Medulla oblongata (tissue), 1 donor: Measurements from ENCODE around the gene TENT4B.
"Not testable (repeated sequence)": the region's sequence is repeated elsewhere in the genome, so short reads cannot be mapped to it uniquely, and the experiment has no call there.

Source experiments
- DNase-seq: peaks from one replicate; pipeline ENCODE4 v3.0.0-alpha.2; 2015; ENCODE audit errors: extremely low spot score

The TENT4B gene

DNA sequence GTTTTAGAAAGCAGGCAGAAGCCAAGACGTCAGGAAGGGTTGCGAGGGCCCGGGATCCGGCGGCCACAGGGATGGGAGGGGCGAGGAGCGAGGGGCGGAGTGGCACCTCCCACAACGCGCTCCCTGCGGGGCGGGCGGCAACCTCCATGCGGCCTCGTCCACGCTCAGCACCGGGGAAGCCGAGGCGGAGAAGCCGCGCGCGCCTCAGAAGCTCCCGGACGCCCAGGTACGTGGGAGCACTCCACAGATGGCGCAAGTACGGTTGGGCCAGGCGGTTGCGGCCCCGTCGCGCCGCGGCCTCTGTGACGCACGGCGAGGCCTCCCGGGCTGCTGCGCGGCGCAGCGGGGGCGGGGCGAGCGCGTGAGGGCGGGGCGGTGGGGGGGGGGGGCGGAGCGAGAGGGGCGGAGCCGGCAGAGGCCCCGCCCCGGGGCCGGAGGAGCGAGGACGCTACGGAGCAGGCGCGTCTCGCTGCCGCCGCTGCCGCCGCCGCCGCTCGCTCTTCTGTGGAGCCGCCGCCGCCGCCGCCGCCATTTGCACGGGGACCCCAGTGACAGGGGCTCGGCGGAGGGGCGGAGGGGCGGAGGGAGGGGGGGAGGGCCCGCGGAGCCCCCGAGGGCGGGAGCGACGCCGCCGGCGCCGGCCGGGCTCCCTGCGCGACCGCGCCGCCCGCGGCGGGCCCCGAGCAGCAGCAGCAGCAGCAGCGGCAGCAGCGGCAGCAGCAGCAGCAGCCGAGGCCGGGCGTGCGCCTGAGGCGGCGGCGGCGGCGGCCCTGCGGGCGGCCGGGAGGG lies at the start of gene TENT4B:
TENT4B (plus strand) TSS at position 500 of the 789 bp plus-strand sequence. CDS start 316 bp downstream, outside the sequence.
- peak; percentile 84 for DNase-seq

DNA sequence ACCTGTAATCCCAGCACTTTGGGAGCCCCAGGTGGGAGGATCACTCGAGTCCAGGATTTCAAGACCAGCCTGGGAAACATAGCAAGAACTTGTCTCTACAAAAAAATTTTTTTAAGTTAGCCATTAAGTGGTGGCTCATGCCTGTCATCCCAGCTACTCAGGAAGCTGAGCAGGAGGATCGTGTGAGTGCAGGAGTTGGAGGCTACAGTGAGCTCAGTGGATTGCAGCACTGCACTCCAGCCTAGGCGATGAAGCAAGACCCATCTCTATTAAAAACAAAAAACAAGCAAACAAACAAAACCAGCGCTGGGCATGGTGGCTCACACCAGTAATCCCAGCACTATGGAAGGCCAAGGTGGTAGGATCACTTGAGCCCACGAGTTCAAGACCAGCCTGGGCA lies 49.3 kb upstream of the TENT4B start:
- DNase-seq: no peak

DNA sequence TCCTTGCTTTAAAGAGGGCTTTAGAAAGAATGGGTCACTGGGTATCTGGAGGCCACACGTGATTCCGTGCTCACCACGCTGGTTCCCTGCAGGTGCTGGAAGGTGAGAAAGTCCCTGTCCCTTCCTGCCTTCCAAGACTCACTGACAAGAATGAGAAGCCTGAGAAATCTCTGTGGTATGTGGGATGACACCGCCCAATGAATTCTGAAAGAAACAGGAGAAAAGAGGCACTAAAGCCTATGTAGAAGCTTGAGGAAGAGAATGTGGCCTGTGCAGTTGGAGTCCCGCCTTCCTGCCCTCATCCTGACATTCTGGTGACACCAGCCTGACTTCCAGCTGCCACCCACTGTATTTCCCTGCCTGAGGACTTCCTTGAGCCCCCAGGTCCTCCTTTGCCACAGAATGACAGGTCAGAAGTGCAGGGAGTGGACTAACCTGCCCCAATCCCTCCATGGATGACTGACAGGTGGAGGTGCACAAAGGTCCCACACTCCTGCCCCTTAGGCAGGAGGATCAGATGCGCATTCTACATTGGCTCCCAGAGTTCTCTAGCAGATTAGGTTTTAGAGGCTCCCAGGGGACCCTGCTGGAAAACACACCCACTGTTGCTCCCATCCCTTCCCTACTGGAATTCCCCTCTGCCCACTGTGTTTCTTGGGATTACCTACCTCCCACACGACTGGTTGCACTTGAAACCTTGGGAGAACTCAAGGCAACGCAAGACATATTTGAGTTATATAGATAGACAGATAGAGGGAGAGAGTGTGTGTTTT lies 38.6 kb upstream of the TENT4B start:
- DNase-seq: no peak

DNA sequence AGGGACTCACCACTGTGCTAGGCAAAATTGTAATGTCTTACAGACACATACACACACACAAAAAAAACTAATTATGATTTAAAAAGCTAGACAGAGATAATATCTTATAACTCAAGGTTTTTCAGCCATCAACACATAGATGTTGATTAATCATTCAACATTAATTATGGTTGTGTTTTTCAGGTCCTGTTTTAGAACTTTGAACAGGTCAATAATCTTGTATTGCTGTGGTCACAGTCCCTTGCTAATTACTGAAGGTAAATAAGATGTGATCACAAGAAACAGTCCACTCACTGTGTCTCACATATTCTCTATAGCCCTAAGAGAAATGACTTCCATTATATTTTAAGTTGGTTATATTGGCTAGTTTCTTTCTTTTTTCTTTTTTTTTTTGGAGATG lies 32.4 kb upstream of the TENT4B start:
- no peak for DNase-seq

DNA sequence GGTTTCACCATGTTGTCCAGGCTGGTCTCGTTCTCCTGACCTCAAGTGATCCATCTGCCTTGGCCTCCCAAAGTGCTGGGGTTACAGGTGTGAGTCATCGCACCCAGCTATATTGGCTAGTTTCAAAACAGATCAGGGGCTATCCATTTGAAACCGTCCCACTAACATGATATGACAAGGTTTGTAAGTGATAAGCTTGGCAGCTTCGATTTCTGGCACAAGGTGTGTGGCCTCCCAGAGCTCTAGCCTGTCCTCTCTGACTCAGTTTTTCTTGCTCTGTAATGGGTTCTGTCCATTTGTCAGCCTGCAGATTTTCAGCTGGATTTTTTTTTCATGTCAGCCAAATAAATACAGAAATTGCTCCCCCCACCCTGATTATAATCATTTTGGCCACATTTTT lies 31.8 kb upstream of the TENT4B start:
- no peak for DNase-seq

DNA sequence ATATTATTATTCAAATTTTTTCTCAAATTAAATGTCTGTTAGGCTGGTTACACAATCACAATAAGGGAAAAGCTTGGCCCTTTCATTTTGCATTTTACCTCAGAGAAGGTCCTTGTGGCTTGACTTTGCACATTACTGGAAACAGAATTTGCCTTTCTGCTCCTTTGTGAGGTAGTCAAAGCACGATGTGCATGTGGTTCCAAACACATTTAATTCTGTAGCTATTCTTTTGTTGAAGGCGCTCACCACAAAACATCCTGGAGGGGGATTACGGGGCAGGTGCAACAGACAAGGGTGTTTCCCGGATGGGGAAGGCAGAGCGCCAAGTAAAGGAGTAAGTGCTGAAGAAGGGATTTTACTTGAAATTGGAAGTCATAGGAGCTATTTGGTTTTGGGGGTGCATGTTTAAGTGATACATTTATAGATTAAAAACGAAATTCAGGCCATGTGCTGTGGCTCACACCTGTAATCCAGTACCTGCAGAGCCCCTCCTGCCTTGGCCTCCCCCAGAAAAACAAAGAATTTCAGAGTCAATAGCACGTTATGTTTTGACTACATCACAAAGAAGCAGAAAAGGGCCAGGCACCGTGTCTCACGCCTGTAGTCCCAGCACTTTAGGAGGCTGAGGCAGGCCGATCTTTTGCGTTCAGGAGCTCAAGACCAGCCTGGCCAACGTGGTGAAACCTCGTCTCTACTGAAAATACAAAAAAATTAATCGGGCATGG lies 31.2 kb upstream of the TENT4B start:
- no peak for DNase-seq

DNA sequence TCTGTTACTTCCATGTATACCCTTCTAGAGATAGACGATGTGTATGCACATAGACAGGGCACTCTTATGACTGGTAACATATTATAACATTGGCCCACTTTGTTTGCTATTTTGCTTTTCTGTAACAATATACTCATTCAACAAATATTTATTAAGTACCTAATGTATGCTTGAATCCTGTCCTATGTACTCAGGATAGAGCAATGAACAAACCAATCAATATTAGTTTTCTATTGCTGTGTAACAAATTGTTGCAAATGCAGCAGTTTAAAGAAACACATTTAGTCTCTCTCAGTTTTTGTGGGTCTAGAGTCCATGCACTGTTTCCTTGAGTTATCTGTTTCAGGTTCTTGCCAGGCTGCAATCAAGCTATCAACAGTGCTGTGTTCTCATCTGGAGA lies 29.7 kb upstream of the TENT4B start:
- no peak for DNase-seq

DNA sequence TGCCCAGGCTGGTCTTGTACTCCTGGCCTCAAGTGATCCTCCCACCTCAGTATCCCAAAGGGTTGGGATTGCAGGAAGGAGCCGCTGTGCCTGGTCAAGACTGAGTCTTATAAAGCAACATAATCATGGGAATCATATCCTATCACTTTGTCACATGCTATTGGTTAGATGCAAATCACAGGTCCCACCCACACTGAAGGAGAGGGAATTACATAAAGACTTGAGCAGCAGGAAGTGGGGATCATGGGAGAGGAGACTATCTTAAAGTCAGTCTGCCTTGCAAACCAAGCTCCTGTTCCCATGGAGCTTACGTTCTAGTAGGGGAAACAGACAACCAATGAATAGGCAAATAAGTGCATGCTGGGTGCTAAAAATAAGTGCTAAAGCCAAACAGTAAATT lies 28.3 kb upstream of the TENT4B start:
- no peak for DNase-seq

DNA sequence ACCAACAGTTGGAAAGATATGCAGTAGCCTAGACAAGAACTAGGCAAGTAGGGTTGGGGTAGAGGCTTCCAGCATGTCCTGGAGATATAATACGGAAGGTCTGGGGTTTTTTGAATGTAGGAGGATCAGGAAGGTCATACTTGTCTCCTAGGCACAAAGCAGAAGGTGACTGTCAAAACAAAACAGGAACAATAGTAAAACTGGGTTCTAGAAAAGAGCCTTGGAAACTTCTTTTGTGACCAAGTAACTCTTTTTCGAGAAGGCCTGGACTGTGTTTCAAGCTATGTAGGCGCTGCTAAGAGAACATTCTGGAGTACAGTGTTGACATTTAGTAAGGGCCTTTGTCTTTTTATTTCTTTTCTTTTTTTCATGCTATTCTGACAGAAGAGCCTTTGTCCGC lies 26.9 kb upstream of the TENT4B start:
- DNase-seq: peak; percentile 62

DNA sequence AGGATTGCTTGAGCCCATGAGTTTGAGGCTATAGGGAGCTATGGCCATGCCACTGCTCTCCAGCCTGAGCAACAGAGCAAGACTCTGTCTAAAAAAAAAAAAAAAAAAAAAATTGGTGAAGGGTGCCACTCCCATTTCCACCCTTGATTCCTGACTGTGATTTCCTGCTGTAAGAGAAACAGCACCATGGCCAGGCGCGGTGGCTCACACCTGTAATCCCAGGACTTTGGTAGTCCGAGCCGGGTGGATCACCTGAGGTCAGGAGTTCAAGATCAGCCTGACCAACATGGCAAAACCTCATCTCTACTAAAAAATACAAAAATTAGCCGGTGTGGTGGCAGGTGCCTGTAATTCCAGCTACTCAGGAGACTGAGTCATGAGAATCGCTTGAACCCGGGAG lies 20.5 kb upstream of the TENT4B start:
- DNase-seq: not testable (repeated sequence)

DNA sequence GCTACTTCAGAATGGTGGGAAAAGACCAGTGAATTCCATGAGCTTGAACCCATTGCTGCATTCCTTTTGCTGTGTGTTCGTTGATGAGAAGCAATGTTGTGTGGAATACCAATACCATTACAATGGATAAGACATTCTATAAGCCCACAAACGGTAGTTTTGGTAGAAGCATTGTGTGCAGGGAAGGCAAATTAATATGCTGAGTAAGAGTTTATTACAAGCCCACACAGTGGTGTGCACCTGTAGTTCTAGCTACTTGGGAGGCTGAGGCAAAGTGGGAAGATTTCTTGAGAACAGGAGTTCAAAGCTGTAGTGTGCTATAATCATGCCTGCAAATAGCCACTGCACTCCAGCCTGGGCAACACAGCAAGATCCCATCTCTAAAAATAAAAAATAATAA lies 19.9 kb upstream of the TENT4B start:
- no peak for DNase-seq

DNA sequence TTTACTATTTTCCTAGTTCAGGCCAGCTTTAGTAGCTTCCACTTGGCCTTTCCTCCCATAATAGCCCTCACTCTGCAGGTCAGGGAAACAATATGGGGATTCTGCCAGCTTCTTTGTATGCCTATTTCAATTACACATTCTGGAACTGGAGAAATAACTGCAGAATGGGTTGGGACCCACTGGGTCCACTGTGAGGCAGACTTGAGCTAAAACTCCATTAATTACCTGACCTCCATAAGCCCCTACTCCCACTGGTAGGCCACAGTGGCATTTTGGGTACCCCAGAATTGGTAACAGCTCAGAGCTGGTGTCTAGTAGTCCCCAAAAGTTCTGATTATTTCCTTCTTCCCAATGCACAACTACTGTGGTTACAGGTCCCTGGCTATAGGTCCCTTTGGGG lies 16.7 kb upstream of the TENT4B start:
- no peak for DNase-seq

DNA sequence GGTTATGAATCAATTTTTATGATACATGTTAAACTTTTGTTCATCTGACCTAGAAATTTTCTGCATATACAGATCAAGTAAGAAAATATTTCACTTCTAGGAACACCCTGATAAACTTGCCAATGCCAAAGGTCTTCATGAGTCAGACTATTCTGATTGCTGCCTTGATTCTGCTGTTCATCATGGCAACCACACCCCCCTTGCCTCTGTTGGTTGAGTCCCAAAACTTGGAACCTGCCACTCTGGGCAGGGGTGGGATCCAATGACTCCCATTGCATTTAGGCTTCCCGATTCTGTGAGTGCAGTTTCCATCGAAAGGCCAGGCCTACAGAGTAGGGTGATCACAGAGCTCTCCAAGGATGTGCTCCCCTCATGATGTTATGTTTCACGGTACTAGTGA lies 15.8 kb upstream of the TENT4B start:
- no peak for DNase-seq

DNA sequence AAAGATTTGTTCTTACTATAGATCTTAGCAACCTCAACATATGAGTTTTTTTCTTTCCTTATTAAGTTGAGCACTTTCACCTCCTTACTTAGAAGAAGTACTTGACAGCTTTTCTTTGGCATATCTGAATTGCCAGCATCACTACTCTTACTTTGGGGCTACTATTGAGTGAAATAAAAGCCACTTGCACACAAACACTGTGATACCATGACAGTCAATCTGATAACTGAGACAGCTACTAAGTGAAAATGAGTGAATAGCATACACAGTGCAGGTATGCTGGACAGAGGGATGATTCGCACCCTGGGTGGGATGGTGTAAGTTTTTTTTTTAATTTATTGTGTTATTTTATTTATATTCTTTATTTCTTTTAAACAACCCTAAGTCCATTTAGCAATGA lies 13.5 kb upstream of the TENT4B start:
- DNase-seq: no peak

DNA sequence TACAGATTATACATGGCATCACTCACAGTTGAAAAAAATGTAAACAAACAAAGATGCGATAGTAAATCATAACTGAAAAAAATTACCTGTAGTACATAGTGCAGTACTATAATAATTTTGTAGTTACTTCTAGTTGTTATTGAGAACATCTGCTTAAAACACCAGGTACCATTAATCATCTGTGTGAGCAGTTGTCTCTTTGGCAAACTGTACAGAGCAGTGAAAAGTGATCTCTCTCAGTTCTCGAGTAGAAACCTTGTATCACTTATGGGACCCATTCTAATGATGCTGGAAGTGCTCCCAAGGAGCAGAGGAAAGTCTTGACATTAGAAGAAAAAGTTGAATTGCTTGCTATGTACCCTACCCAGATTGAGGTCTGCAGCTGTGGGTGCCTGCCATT lies 8.9 kb upstream of the TENT4B start:
- no peak for DNase-seq

DNA sequence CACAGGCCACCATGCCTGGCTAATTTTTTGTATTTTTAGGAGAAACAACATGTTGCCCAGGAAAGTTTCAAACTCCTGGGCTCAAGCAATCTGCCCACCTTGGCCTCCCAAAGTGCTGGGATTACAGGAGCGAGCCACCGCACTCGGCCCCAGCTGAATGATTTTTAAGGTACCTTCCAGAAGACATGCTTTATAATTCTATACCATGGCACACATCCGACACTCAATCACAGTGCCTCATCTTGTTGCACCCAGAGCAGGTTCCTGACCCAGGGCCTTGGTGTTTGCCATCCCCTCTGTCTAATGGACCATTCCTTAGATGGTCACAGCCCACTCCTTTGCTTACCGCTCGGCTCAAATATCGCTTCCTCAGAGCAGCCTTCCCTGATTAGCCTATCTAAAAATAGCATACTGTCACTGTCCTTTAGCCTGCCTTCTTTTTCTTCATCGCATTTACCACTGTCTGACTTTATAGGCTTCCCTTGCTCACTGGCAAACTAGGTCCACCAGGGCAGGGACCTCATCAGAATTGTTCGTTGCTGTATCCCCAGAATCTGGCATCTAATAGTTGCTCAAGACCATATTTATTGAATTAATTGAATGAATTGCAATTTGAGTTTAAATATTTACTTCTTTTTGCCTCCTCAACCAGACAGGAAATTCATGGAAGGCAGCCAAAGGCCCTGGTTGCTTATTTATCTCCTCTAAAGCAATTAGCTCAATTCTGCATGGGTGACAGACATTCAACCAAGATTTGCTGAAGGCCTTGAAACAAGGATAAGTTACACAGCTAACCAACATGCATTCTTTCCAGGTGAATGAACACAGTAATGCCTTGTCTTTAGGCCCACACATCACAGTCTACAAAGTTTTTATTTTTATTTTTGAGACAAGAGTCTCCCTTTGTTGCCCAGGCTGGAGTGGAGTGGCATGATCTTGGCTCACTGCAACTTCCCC lies 6.3 kb upstream of the TENT4B start:
- DNase-seq: no peak

DNA sequence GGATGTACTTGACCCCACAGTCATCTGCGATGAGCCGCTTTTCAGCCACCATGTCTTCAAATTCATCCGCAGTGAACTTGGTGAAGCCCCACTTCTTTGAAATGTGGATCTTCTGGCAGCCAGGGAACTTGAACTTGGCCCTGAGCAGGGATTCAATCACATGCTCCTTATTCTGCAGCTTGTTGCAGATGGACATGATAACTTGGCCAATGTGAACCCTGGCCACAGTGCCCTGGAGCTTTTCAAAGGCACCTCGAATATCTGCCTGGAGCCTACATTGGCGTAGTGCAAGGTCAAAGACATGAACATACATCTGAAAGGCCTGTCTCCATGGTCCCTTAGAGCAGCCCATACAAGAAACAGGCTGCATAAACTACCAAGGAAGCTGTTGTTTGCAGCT lies 1.8 kb upstream of the TENT4B start:
- no peak for DNase-seq

DNA sequence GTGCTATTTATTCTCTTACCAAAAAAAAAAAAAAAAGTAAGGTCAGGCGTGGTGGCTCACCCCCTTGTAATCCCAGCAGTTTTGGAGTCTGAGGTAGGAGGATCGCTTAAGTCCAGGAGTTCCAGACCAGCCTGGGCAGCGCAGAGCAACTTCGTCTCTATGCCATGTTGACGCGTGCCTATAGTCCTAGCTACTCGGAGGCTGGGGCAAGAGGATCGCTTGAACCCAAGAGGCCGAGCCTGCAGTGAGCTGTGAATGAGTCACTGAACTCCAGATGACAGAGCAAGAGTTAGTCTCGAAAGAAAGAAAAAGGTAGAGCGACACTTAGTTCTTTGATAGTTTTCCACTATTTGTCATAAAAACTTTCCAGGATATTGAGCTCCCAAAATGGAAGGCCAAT lies 1.4 kb upstream of the TENT4B start:
- no peak for DNase-seq

DNA sequence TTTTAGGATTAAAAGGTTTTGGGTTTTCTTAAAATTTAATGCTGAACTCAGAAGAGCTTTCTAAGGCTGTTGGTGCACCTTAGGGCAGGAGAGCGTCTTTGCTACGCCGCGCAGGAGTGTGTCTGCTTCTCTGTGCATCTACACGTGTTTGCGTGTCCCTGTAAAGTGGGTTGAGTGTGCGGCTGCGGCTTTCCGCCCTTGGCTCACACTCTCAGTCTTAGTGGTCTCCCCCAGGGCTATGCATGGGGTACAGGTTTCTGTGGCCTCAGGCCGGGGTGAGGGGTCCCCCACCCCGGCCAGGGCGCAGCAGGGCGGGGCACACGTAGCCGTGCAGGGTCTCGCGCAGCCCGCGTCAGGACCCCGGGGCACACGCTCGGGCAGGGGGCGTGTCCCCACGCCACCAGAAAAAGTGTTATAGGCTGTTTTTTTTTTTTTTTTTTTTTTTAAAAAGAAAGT lies 727 bp upstream of the TENT4B start:
- peak; percentile 41 for DNase-seq

DNA sequence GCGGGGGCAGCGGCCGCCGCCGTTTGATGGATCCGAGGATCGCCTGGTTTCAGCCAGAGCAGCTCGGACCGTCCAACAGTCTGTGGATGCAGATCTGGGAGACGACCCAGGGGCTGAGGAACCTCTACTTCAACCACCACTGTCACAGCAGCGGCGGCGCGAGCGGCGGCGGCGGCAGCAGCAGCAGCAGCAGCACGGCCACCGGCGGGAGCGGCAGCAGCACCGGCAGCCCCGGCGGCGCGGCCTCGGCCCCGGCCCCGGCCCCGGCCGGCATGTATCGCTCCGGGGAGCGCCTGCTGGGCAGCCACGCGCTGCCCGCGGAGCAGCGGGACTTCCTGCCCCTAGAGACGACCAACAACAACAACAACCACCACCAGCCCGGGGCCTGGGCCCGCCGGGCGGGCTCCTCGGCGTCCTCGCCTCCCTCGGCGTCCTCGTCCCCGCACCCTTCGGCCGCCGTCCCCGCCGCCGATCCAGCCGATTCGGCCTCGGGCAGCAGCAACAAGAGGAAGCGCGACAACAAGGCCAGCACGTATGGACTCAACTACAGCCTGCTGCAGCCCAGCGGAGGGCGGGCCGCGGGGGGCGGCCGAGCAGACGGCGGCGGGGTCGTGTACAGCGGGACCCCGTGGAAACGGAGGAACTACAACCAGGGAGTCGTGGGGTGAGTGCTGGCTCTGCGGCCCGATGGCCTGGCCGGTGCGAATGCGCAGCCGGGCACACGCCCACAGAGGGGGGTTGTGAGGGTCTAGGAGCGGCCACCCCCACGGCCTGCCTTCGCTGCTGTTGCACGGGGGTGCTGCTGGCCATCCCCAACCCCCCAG lies 702 bp downstream of the TENT4B start:
- no peak for DNase-seq
